ENCODE measurements around the gene PAPLN.
A peak's percentile ranks its signal among the peaks of the same experiment; 100 is the strongest.
"Not testable (repeated sequence)": the region's sequence is repeated elsewhere in the genome, so short reads cannot be mapped to it uniquely, and the experiment has no call there.

PAPLN gene

GRCh38 chr14:73293782-73294781 is 56.8 kb downstream of the PAPLN start:
- TF ChIP-seq CTCF (conservative IDR thresholded peaks at IDR 0.05; ENCODE audit: control insufficient read depth, insufficient read depth, low read depth, low read length): no peak
- H3K4me3 ChIP-seq (ENCODE audit: control insufficient read depth, low read depth, low read length): no peak overlapping the region
- DNase-seq (ENCODE audit: low read depth): peak; percentile 20

GRCh38 chr14:73295198-73295796 is 58.0 kb downstream of the PAPLN start:
- peak; percentile 53 for DNase-seq (ENCODE audit: low read depth)

GRCh38 chr14:73305499-73305898 is 68.2 kb downstream of the PAPLN start:
- no peak for TF ChIP-seq CTCF (conservative IDR thresholded peaks at IDR 0.05; ENCODE audit: control insufficient read depth, insufficient read depth, low read depth, low read length)
- no peak overlapping the region for H3K4me3 ChIP-seq (ENCODE audit: control insufficient read depth, low read depth, low read length)
- DNase-seq (ENCODE audit: low read depth): no peak

More at GRCh38 chr14:73295198-73295796, 58.0 kb downstream of the PAPLN start:
- peak; percentile 71 for TF ChIP-seq CTCF (conservative IDR thresholded peaks at IDR 0.05; ENCODE audit: control insufficient read depth, insufficient read depth, low read depth, low read length)
- H3K4me3 ChIP-seq (ENCODE audit: control insufficient read depth, low read depth, low read length): no peak overlapping the region

GRCh38 chr14:73307261-73307660 is 70.0 kb downstream of the PAPLN start:
- no peak overlapping the region for H3K4me3 ChIP-seq (ENCODE audit: control insufficient read depth, low read depth, low read length)
- TF ChIP-seq CTCF (conservative IDR thresholded peaks at IDR 0.05; ENCODE audit: control insufficient read depth, insufficient read depth, low read depth, low read length): no peak
- DNase-seq (ENCODE audit: low read depth): no peak

GRCh38 chr14:73309207-73309606 is 71.9 kb downstream of the PAPLN start:
- not testable (repeated sequence) for H3K4me3 ChIP-seq (ENCODE audit: control insufficient read depth, low read depth, low read length); DNase-seq (ENCODE audit: low read depth)

GRCh38 chr14:73311708-73312030 is 74.4 kb downstream of the PAPLN start:
- TF ChIP-seq CTCF (conservative IDR thresholded peaks at IDR 0.05; ENCODE audit: control insufficient read depth, insufficient read depth, low read depth, low read length): no peak
- DNase-seq (ENCODE audit: low read depth): peak; percentile 44
- H3K4me3 ChIP-seq (ENCODE audit: control insufficient read depth, low read depth, low read length): no peak overlapping the region

- TF ChIP-seq CTCF (conservative IDR thresholded peaks at IDR 0.05; ENCODE audit: control insufficient read depth, insufficient read depth, low read depth, low read length): no peak
- DNase-seq (ENCODE audit: low read depth): no peak
- no peak overlapping the region for H3K4me3 ChIP-seq (ENCODE audit: control insufficient read depth, low read depth, low read length)
These were observed 75.4 kb downstream of the PAPLN start for GRCh38 chr14:73312687-73313086.

All from fibroblast of mammary gland (primary cell).